Gastrocnemius medialis (tissue), 4 donors: ENCODE measurements around the gene PDE4C. TPM values are rescaled to one million over a fixed set of nuclear protein-coding genes. Genes with fewer than 3 reads are reported as not detected.
A peak's percentile ranks its signal among the peaks of the same experiment; 100 is the strongest.

Experiments used
- ATAC-seq, 2 donors: fragments of 150-250 bp; one replicate each; pipeline ENCODE4 v1.9.1; 2016
- DNase-seq, 2 donors: peaks; one replicate each; pipeline ENCODE4 v3.0.0-alpha.2; 2019
- H3K27ac ChIP-seq, 4 donors: fragments of 200-600 bp; sonication (generic); 1 replicate in 1 of 4; 2 replicates in 3 of 4; pipeline ENCODE4 v1.5.1; 2016 to 2018; ENCODE audit warnings: mild to moderate bottlenecking in 2 of 4, moderate library complexity in 1 of 4
- H3K27me3 ChIP-seq, 3 donors: fragments of 200-600 bp; sonication (generic) in 2 of 3; 1 replicate in 1 of 3; 2 replicates in 2 of 3; pipeline versions ENCODE4 v1.5.1 to v1.6.0; 2016 to 2019; ENCODE audit warnings: mild to moderate bottlenecking in 1 of 3, moderate library complexity in 1 of 3
- H3K36me3 ChIP-seq, 2 donors: fragments of 200-600 bp; sonication (generic) in 1 of 2; one replicate each; pipeline ENCODE4 v1.5.1; 2017 to 2018
- H3K4me1 ChIP-seq, 2 donors: fragments of 200-600 bp; sonication (generic) in 1 of 2; one replicate each; pipeline ENCODE4 v1.5.1; 2016 to 2017; ENCODE audit warnings: mild to moderate bottlenecking in 2 of 2
- H3K4me3 ChIP-seq, 4 donors: fragments of 200-600 bp; sonication (generic) in 3 of 4; 1 replicate in 1 of 4; 2 replicates in 3 of 4; pipeline ENCODE4 v1.5.1; 2016 to 2019; ENCODE audit warnings: mild to moderate bottlenecking in 2 of 4
- H3K9me3 ChIP-seq, 3 donors: fragments of 200-600 bp; sonication (generic) in 2 of 3; 1 replicate in 1 of 3; 2 replicates in 2 of 3; pipeline ENCODE4 v1.5.1; 2016 to 2019
- POLR2A ChIP-seq, 2 donors: fragments of 450-650 bp; IDR thresholded peaks; one replicate each; pipeline ENCODE4 v1.6.1; 2017; ENCODE audit warnings: antibody characterized with exemption in 2 of 2, mild to moderate bottlenecking in 2 of 2, moderate library complexity in 2 of 2
- in situ Hi-C, 4 donors: fragments of 200-750 bp; cut with MboI; loops; one replicate each; pipeline versions ENCODE4 v1.15.0 to v1.8.0; 2017; ENCODE audit warnings: low sequenced_read_pairs in 4 of 4
- intact Hi-C: fragments of 100-400 bp; cut with DNase I; formaldehyde crosslinking; loops from one replicate; pipeline ENCODE4 v1.15.1; 2023; ENCODE audit warnings: low total_unique reads
- total RNA-seq, 4 donors: library from RNA; depleted of rRNA; stranded (reverse); fragments of >200 nt; gene quantifications; one replicate each; pipeline versions ENCODE4 v1.1.0 to v1.2.3, GENCODE V29; 2016
- TF ChIP-seq, protein P1 (sequence below), 5 experiments: fragments of 450-650 bp in 3 of 5; fragments of 200-600 bp in 2 of 5; sonication (generic) in 2 of 5; IDR thresholded peaks in 4 of 5; conservative IDR thresholded peaks in 1 of 5; 1 replicate in 4 of 5; 2 replicates in 1 of 5; pipeline ENCODE4 v1.5.1; 2016 to 2019; ENCODE audit warnings: antibody characterized with exemption in 5 of 5, mild to moderate bottlenecking in 3 of 5, moderate library complexity in 3 of 5

The PDE4C gene
- total RNA-seq, 4 donors from 2014 or later: 0.65 to 2.6 (median 0.76) TPM; not detected in 1

GRCh38 chr19:18227781-18228271, 1.6 kb upstream of the PDE4C start:
- H3K4me1 ChIP-seq: peaks cover 17 to 24% of the 10 kb centered on the region in 2 donors
- peaks cover 4 to 11% (median 9%) of the 10 kb centered on the region in 3 donors for H3K27me3 ChIP-seq
- in situ Hi-C loops (no loop called here), intact Hi-C loops (no loop called here)
- no peaks in the 10 kb centered on the region for H3K36me3 ChIP-seq
- H3K9me3 ChIP-seq: no peaks in the 10 kb centered on the region
- ATAC-seq (peak; percentile 44 to 64), DNase-seq (peak; percentile 44 to 66)
- H3K4me3 ChIP-seq: no peak overlapping the region
- H3K27ac ChIP-seq: peak overlapping the region; percentile 72 to 82 (median 76)
- no peak for TF ChIP-seq POLR2A (IDR thresholded peaks at IDR 0.05)
- TF ChIP-seq, protein P1, sequence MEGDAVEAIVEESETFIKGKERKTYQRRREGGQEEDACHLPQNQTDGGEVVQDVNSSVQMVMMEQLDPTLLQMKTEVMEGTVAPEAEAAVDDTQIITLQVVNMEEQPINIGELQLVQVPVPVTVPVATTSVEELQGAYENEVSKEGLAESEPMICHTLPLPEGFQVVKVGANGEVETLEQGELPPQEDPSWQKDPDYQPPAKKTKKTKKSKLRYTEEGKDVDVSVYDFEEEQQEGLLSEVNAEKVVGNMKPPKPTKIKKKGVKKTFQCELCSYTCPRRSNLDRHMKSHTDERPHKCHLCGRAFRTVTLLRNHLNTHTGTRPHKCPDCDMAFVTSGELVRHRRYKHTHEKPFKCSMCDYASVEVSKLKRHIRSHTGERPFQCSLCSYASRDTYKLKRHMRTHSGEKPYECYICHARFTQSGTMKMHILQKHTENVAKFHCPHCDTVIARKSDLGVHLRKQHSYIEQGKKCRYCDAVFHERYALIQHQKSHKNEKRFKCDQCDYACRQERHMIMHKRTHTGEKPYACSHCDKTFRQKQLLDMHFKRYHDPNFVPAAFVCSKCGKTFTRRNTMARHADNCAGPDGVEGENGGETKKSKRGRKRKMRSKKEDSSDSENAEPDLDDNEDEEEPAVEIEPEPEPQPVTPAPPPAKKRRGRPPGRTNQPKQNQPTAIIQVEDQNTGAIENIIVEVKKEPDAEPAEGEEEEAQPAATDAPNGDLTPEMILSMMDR (IDR thresholded peaks at IDR 0.05 in 4 of 5, conservative IDR thresholded peaks at IDR 0.05 in 1 of 5): no peak

DNA sequence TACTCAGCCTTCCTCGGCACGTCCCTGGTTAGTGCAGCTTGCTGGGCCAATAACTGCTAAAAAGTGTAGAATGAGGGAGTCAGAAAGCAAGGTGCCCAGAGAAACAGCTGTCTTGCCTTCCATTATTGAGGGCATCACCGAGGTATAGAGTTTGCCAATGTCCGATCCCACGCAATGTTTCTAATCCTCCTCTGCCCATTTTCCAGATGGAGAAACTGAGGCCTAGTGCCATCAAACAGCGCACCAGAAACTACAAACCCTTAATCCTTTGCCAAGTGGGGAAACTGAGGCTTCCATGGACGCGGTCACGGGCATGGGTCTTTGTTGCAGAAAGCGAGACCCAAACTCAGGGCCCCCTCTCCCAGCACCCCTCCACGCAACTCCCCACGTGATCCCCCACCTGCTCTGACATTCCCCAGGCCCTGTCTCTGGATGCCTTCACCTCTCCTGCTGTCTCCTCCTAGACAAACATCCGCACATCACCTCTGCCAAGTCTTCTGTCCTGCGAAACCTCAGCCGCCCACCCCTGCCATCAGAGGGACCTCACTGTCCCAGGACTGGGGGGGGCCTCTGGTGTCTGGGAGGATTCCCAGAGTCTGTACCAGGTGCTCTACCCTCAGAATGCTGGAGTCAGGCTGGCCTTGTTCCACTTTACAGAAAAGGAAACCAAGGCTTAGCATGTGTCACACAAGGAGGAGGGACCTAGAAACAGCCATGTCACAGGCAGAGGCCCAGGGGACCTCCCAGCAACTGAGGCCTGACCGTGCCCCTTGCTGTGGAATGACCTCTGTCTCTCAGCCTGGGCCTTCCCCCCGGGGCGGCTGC, 930 bp upstream of the PDE4C start:
- DNase-seq (no peak), ATAC-seq (no peak)
- no peak overlapping the region for H3K4me3 ChIP-seq
- H3K27me3 ChIP-seq: peaks cover 0 to 5% (median 3%) of the 10 kb centered on the region in 3 donors
- peak overlapping the region; percentile 72 to 82 (median 76) for H3K27ac ChIP-seq
- no peaks in the 10 kb centered on the region for H3K9me3 ChIP-seq
- TF ChIP-seq, protein P1 (IDR thresholded peaks at IDR 0.05 in 4 of 5, conservative IDR thresholded peaks at IDR 0.05 in 1 of 5): no peak
- TF ChIP-seq POLR2A (IDR thresholded peaks at IDR 0.05): no peak
- intact Hi-C loops (no loop called here), in situ Hi-C loops (no loop called here)
- peaks cover 17 to 24% of the 10 kb centered on the region in 2 donors for H3K4me1 ChIP-seq
- H3K36me3 ChIP-seq: no peaks in the 10 kb centered on the region

DNA sequence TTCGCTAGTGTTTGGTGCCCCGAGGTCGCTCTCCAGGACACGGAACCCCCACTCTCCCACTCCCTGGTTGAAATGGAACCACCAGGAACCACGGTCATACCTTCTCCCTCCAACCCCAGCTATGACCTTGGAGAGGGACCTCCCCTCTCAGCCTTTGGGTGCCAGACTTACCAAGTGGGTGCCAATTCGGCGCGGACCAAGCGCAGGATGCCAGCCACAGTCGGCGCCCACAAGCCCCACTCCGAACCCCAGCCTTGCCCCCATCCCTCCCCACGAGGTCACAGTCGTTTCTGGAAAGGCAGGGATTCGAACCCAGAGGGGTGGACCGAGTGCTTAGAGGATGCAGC, 910 bp downstream of the PDE4C start:
- H3K36me3 ChIP-seq: no peaks in the 10 kb centered on the region
- peak overlapping the region; percentile 35 to 63 (median 56) for H3K4me3 ChIP-seq
- H3K4me1 ChIP-seq: peaks cover 17 to 24% of the 10 kb centered on the region in 2 donors
- ATAC-seq (no peak), DNase-seq (no peak)
- H3K9me3 ChIP-seq: no peaks in the 10 kb centered on the region
- TF ChIP-seq, protein P1 (IDR thresholded peaks at IDR 0.05 in 4 of 5, conservative IDR thresholded peaks at IDR 0.05 in 1 of 5): no peak
- TF ChIP-seq POLR2A (IDR thresholded peaks at IDR 0.05): no peak
- in situ Hi-C loops: no loop called here
- intact Hi-C loops: no loop called here
- peaks cover 0 to 6% (median 0%) of the 10 kb centered on the region in 3 donors for H3K27me3 ChIP-seq
- peak overlapping the region; percentile 72 to 82 (median 76) for H3K27ac ChIP-seq

DNA sequence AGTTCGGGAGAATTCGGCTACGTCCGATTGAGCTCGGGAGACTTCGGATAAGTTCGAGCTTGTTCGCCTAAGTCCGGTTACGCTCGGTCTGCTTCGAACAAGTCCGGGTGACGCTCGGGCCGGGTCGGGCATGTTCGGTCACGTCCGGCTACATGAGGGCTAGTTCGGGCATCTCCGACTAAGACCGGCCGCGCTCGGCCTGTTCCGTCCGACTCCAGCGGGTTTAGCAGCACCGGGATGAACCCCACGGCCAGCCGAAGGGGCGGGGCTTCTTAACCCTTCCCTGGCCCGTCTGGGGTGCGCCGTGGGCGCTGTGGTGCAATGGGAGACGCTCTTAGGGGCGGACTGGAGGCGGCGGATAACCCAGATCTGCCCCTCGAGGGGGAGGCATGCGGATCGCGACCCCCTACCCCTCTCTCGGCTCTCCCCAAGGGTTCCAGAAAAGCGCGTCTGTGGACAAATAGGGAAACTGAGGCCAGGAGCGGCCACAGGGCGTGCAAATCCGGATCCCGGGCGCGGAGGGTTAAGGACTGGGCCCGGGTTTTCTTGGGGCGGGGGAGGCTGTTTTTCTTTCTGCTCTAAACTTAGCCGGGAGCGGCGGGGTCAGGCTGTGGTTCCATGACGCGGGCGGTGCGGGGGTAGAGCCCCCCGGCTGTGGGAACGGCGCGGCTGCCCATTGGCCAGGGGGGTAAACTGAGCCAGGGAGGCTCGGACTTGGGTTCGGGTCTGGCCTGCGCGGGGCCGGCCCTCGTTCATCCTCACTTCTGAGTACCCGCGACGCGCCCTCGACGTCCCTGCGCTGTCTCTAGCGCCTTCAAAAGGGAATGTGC, 1.5 kb downstream of the PDE4C start:
- TF ChIP-seq POLR2A (IDR thresholded peaks at IDR 0.05): no peak
- TF ChIP-seq, protein P1 (IDR thresholded peaks at IDR 0.05 in 4 of 5, conservative IDR thresholded peaks at IDR 0.05 in 1 of 5): no peak
- intact Hi-C loops: loop anchor here (1.0 kb wide), 3 partner anchors 20 to 71 kb away; partner anchors contain the start of genes PIK3R2 and RAB3A
- ATAC-seq (peak; percentile 93), DNase-seq (peak; percentile 97 to 98)
- in situ Hi-C loops: no loop called here
- peaks cover 17 to 24% of the 10 kb centered on the region in 2 donors for H3K4me1 ChIP-seq
- no peaks in the 10 kb centered on the region for H3K36me3 ChIP-seq
- H3K27ac ChIP-seq: peak overlapping the region; percentile 72 to 82 (median 76)
- peak overlapping the region; percentile 52 to 71 (median 62) for H3K4me3 ChIP-seq
- H3K9me3 ChIP-seq: no peaks in the 10 kb centered on the region
- H3K27me3 ChIP-seq: peaks cover 0 to 6% (median 0%) of the 10 kb centered on the region in 3 donors
